ENCODE results near the gene TTC33. TPM values are rescaled to one million over a fixed set of nuclear protein-coding genes. Genes with fewer than 3 reads are reported as not detected.

Gene TTC33
- total and polyA plus RNA-seq, 2 of the 4 experiments (the other 2 are of a cell fraction), result 3.1 to 8.1 TPM

- TF ChIP-seq FOS (IDR thresholded peaks at IDR 0.05; ENCODE audit: low read depth, low read length), result no peak
- TF ChIP-seq, protein P1, sequence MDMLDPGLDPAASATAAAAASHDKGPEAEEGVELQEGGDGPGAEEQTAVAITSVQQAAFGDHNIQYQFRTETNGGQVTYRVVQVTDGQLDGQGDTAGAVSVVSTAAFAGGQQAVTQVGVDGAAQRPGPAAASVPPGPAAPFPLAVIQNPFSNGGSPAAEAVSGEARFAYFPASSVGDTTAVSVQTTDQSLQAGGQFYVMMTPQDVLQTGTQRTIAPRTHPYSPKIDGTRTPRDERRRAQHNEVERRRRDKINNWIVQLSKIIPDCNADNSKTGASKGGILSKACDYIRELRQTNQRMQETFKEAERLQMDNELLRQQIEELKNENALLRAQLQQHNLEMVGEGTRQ (IDR thresholded peaks at IDR 0.05; ENCODE audit: low read depth, low read length), result no peak
- no peak for TF ChIP-seq RAD21 (IDR thresholded peaks at IDR 0.05; ENCODE audit: low read length)
- no peak for TF ChIP-seq CEBPB (IDR thresholded peaks at IDR 0.05; ENCODE audit: low read depth, low read length)
- no peak for TF ChIP-seq BHLHE40 (IDR thresholded peaks at IDR 0.05; ENCODE audit: low read depth, low read length)
- no peak for TF ChIP-seq POLR2A (IDR thresholded peaks at IDR 0.05; ENCODE audit: low read depth, low read length)
- TF ChIP-seq NFE2L2 (IDR thresholded peaks at IDR 0.05; ENCODE audit: low read depth, low read length), result no peak
- TF ChIP-seq SMC3 (IDR thresholded peaks at IDR 0.05; ENCODE audit: low read depth, low read length), result no peak
- no peak for TF ChIP-seq RFX5 (IDR thresholded peaks at IDR 0.05; ENCODE audit: low read depth, low read length)
- TF ChIP-seq, protein P2, sequence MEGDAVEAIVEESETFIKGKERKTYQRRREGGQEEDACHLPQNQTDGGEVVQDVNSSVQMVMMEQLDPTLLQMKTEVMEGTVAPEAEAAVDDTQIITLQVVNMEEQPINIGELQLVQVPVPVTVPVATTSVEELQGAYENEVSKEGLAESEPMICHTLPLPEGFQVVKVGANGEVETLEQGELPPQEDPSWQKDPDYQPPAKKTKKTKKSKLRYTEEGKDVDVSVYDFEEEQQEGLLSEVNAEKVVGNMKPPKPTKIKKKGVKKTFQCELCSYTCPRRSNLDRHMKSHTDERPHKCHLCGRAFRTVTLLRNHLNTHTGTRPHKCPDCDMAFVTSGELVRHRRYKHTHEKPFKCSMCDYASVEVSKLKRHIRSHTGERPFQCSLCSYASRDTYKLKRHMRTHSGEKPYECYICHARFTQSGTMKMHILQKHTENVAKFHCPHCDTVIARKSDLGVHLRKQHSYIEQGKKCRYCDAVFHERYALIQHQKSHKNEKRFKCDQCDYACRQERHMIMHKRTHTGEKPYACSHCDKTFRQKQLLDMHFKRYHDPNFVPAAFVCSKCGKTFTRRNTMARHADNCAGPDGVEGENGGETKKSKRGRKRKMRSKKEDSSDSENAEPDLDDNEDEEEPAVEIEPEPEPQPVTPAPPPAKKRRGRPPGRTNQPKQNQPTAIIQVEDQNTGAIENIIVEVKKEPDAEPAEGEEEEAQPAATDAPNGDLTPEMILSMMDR (conservative IDR thresholded peaks at IDR 0.05; ENCODE audit: low read depth, low read length), result no peak
- TF ChIP-seq ELK1 (IDR thresholded peaks at IDR 0.05; ENCODE audit: borderline replicate concordance, low read depth, low read length), result no peak
- TF ChIP-seq RCOR1 (IDR thresholded peaks at IDR 0.05; ENCODE audit: insufficient replicate concordance, low read length), result no peak
- no peak overlapping the region for H3K4me2 ChIP-seq (ENCODE audit: low read depth, low read length)
- no CpG with 5 or more reads among the region's 5 CpGs for WGBS, 2 experiments (ENCODE audit: extremely low coverage in 2 of 2, insufficient read length in 1 of 2)
- no peaks in the 10 kb centered on the region for H3K27me3 ChIP-seq (ENCODE audit: control insufficient read depth, insufficient read depth, low read length)
- no peak overlapping the region for H2AFZ ChIP-seq (replicated peaks; ENCODE audit: low read length, poor library complexity)
- in situ Hi-C loops (cut with MboI; ENCODE audit: low sequenced_read_pairs) (no loop called here), dilution Hi-C loops (cut with HindIII; ENCODE audit: low sequenced_read_pairs, unreplicated experiment) (no loop called here), intact Hi-C loops (cut with micrococcal nuclease) (no loop called here)
- no peaks in the 10 kb centered on the region for H4K20me1 ChIP-seq (ENCODE audit: insufficient read depth, low read length)
- H2BK120ac ChIP-seq (ENCODE audit: low read depth, low read length), result no peak overlapping the region
- H3K14ac ChIP-seq (replicated peaks; ENCODE audit: low read depth, low read length), result no peak overlapping the region
- H3K18ac ChIP-seq (ENCODE audit: low read depth, low read length), result no peak overlapping the region
- H2BK15ac ChIP-seq (ENCODE audit: low read depth, low read length), result no peak overlapping the region
- CTCF ChIA-PET, result no interaction called here
- no peak overlapping the region for H3K27ac ChIP-seq (ENCODE audit: insufficient read depth, low read length)
- H4K91ac ChIP-seq (ENCODE audit: insufficient read depth, low read depth, low read length), result no peak overlapping the region
- no TSS peak for BruUV-seq (replicated peaks)
- H2BK20ac ChIP-seq (ENCODE audit: low read depth, low read length), result no peak overlapping the region
- no peak for ATAC-seq (ENCODE audit: low read depth)
- no peak overlapping the region for H2BK5ac ChIP-seq (ENCODE audit: low read depth, low read length, poor library complexity, severe bottlenecking)
- H4K5ac ChIP-seq (ENCODE audit: low read depth, low read length), result no peak overlapping the region
- H3K4me1 ChIP-seq (ENCODE audit: control insufficient read depth, insufficient read depth, low read length), result no peaks in the 10 kb centered on the region
- H4K8ac ChIP-seq (ENCODE audit: low read depth in 2 of 2, low read length in 2 of 2), result no peak overlapping the region
- H3K36me3 ChIP-seq (ENCODE audit: control insufficient read depth, insufficient read depth, low read length), result no peaks in the 10 kb centered on the region
- H3K9me3 ChIP-seq (ENCODE audit: control insufficient read depth, insufficient read depth, low read length), result no peaks in the 10 kb centered on the region
- H3K4me3 ChIP-seq (ENCODE audit: insufficient read depth, low read depth, low read length), result no peak overlapping the region
- no peak overlapping the region for H3K23ac ChIP-seq (ENCODE audit: low read depth, low read length)
- no peak overlapping the region for H3K56ac ChIP-seq (ENCODE audit: extremely low read depth, insufficient read depth, low read length)
- H3K9ac ChIP-seq (ENCODE audit: low read depth, low read length), result no peak overlapping the region
- POLR2A ChIA-PET (ENCODE audit: unreplicated experiment), result no interaction called here
- no peak overlapping the region for H2AK5ac ChIP-seq (ENCODE audit: low read depth, low read length)
- no peaks in the 10 kb centered on the region for H3K79me1 ChIP-seq (ENCODE audit: low read depth in 1 of 2, low read length in 2 of 2)
- H2AK9ac ChIP-seq (replicated peaks; ENCODE audit: low read depth, low read length, poor library complexity), result no peak overlapping the region
- H3K4ac ChIP-seq (ENCODE audit: low read depth, low read length), result no peak overlapping the region
- no peaks in the 10 kb centered on the region for H3K9me1 ChIP-seq (ENCODE audit: insufficient read depth, low read length)
- DNase-seq, result no peak
Measured at GRCh38 chr5:40585537-40586267, 170.1 kb downstream of the TTC33 start.

All from IMR-90 (cell line).